HG02588 (cell line): ENCODE results near the gene TEDC2.

Experiments used
- ATAC-seq: cut with Tn5 transposase; IDR thresholded peaks from one replicate; pipeline ENCODE4 v1.9.1; 2021; ENCODE audit warnings: mild to moderate bottlenecking, moderate library complexity; ENCODE audit not compliant: unreplicated experiment

TEDC2 gene

GRCh38 chr16:2508722-2509400 is 49.0 kb downstream of the TEDC2 start:
- ATAC-seq = no peak

GRCh38 chr16:2511128-2511800 is 51.4 kb downstream of the TEDC2 start:
- no peak for ATAC-seq

- ATAC-seq = no peak
These were observed 52.3 kb downstream of the TEDC2 start for GRCh38 chr16:2511996-2512734.

DNA sequence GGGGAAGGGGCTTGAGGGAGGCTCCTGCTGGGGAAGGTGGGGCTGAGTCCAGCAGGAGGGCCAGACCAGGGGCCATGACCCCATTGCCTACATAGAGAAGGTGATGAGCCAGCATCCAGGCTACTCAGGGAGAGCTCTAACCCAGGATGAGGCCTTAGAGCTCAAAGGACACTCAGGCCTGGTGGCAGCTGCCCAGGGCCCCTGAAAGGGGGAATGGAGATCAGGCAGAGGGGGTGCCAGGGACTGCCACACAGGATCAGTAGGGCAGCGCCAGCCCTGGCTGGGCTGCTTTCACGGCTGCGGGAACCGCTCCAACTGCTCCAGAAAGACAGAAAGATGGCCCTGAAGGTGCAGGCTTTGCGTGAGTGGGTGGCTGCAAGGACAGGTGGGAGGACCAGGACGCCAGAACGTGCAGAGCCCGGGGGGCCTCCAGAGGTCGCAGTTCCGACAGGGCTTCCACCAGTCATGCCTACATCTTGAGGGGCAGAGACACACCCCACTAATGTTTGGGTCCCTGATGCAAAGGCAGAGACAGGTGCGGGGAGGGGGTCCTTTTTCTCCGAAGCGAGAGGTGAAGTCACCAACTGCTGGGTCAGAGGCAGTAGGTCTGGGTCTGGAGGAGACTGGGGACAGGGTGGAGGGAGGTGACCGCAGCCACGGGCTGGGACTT is 53.0 kb downstream of the TEDC2 start:
- ATAC-seq = no peak

GRCh38 chr16:2513405-2514332 is 53.8 kb downstream of the TEDC2 start, which contains the start of gene ATP6V0C:
ATP6V0C (plus strand) TSS chr16:2513952; CDS start chr16:2514104, 152 bp downstream.
- ATAC-seq = peak; percentile 72
